DND-41 (cell line): ENCODE measurements around the gene CEP120.

ENCODE experiments used
- EZH2 ChIP-seq: IDR thresholded peaks from 3 replicates; pipeline ENCODE4 v1.6.1; 2012; ENCODE audit warnings: borderline replicate concordance, low read depth, mild to moderate bottlenecking, moderate library complexity, low read length, inconsistent platforms; ENCODE audit not compliant: severe bottlenecking
- TF ChIP-seq, protein P1 (sequence below): IDR thresholded peaks from 2 replicates; pipeline ENCODE4 v1.5.1; 2012; ENCODE audit warnings: borderline replicate concordance, low read length, moderate library complexity, mild to moderate bottlenecking; ENCODE audit not compliant: poor library complexity, severe bottlenecking; ENCODE audit errors: extremely low read depth

DNA sequence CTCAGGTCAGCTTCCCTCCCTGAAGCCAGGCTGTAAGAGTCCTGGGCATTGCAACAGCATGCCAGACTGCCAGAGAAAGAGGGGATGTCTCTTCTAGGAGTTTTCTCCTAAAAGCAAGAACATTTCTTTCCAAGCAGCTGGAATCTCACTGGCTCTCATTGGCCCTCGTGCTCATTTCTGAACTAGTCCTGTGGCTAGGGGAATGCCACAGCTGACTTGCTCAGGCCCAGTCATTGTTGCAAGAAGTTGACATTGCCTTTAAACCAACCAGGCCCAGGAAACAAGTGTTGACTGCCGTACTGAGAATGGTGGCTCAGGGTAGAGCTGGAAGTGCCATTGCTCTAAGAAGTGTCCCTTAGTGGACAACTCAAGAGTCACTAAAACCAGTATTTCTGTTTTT, 15.0 kb upstream of the CEP120 start:
- TF ChIP-seq, protein P1, sequence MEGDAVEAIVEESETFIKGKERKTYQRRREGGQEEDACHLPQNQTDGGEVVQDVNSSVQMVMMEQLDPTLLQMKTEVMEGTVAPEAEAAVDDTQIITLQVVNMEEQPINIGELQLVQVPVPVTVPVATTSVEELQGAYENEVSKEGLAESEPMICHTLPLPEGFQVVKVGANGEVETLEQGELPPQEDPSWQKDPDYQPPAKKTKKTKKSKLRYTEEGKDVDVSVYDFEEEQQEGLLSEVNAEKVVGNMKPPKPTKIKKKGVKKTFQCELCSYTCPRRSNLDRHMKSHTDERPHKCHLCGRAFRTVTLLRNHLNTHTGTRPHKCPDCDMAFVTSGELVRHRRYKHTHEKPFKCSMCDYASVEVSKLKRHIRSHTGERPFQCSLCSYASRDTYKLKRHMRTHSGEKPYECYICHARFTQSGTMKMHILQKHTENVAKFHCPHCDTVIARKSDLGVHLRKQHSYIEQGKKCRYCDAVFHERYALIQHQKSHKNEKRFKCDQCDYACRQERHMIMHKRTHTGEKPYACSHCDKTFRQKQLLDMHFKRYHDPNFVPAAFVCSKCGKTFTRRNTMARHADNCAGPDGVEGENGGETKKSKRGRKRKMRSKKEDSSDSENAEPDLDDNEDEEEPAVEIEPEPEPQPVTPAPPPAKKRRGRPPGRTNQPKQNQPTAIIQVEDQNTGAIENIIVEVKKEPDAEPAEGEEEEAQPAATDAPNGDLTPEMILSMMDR = no peak
- TF ChIP-seq EZH2 = no peak
